ENCODE measurements around the gene FCRL6.

DNA sequence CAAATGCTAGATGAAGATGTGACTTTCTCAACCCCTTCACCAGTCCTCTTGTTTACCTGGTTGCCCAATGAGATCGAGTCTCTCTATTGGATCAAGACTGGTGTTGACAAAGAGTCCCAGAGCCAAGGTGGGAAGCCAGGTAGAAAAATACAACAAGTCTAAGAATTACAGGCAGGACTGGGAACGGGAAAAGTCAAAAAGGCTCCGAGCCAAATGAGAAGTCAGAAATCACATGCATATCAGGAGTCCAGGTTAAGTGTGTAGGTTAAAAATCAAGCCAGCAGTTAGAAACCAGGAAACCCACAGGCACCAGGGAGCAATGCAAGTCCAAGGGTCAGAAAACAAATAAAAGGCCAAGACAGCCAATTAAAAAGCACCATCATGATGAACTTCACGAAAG lies 48.8 kb upstream of the FCRL6 start:
- TF ChIP-seq, protein P1, sequence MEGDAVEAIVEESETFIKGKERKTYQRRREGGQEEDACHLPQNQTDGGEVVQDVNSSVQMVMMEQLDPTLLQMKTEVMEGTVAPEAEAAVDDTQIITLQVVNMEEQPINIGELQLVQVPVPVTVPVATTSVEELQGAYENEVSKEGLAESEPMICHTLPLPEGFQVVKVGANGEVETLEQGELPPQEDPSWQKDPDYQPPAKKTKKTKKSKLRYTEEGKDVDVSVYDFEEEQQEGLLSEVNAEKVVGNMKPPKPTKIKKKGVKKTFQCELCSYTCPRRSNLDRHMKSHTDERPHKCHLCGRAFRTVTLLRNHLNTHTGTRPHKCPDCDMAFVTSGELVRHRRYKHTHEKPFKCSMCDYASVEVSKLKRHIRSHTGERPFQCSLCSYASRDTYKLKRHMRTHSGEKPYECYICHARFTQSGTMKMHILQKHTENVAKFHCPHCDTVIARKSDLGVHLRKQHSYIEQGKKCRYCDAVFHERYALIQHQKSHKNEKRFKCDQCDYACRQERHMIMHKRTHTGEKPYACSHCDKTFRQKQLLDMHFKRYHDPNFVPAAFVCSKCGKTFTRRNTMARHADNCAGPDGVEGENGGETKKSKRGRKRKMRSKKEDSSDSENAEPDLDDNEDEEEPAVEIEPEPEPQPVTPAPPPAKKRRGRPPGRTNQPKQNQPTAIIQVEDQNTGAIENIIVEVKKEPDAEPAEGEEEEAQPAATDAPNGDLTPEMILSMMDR (IDR thresholded peaks at IDR 0.05): no peak
- TF ChIP-seq POLR2A (IDR thresholded peaks at IDR 0.05): no peak

All from thyroid gland (tissue), 4 donors.